GM19395 (cell line): ENCODE data around the gene MOB3C.
"Not testable (repeated sequence)": the region's sequence is repeated elsewhere in the genome, so short reads cannot be mapped to it uniquely, and the experiment has no call there.

Source experiments
- ATAC-seq: cut with Tn5 transposase; IDR thresholded peaks from one replicate; pipeline ENCODE4 v1.9.1; 2021; ENCODE audit warnings: mild to moderate bottlenecking, moderate library complexity; ENCODE audit not compliant: unreplicated experiment

MOB3C gene

DNA sequence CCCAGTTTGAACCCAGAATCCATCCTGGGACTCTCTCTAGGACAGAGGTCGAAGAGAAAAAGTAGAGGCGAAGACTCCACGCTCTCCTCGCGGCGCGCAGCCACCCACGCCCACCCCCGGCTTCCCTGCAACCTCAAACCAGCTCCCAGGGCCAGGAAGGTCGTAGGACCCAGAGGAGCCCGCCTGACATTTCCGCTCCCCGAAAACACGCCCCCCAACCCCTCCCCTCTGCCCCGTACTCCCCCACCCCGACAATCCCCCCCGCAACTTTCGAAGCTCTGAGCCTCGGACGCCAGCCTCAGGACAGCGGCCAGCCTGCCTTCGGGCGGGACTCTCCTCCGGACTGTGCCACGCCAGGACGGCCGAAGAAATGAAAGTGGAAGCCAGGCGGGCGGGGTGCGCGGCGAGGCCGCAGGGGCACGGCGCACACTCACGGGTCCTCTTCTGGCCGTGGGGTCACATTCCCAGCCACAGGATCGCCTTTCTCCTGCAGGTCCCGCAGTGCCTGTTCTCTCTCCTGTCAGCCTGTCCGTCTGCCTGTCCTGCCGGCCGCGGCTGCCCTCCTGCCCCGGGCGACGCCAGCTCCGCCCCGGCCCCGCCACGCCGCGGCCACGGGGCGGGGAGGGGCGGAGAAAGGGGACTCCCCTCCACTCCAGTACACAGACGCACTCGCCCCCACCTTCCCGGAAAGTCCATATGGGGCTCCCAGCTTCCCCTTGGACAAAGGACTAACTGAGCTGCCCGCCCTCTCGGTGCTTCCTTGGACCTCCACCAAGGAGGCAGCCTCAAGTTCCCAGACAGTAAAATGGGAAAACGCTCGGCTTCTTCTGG, at the start of gene MOB3C:
TSS of gene MOB3C (minus strand) at position 535 of the 831 bp plus-strand sequence. CDS start 3,490 bp downstream, outside the sequence.
- ATAC-seq, result peak; percentile 59

DNA sequence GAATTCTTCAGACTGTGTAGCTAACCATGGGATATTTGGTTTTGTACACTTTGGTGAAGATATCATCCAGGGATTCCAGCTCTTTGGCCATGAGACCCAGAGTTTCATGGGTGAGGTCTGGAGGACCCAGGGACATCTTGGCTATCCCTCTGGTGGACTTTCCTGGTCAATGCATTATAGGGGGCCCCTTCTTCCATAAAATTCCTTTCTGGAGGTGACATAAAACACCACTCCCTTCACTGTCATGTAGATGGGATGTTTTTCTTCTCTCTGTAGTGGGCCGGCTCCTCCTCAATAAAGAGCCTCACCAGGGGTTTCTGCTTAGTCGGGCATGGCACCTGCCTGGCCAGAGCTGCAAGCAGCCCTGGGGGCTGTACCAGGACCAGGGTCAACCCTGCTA, 49.4 kb upstream of the MOB3C start:
- ATAC-seq, result no peak

DNA sequence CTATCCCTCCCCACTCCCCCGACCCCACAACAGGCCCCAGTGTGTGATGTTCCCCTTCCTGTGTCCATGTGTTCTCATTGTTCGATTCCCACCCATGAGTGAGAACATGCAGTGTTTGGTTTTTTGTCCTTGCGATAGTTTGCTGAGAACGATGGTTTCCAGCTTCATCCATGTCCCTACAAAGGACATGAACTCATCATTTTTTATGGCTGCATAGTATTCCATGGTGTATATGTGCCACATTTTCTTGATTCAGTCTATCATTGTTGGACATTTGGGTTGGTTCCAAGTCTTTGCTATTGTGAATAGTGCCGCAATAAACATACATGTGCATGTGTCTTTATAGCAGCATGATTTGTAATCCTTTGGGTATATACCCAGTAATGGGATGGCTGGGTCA, 46.3 kb upstream of the MOB3C start:
- ATAC-seq, result not testable (repeated sequence)

DNA sequence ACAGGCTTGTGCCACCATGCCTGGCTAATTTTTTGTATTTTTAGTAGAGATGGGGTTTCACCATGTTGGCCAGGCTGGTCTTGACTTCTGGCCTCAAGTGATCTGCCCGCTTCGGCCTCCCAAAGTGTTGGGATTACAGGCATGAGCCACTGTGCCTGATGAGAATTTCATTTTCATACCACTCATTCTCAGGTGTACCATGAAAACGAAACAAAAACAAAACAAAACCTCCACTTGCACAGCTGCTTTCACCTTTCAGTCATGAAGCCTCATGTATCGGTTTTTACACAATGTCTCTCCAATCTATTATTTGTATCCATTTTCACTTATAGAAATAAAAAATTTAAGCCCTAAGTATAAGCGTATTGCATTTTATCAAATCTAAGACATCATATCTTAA, 43.5 kb upstream of the MOB3C start:
- peak; percentile 92 for ATAC-seq

DNA sequence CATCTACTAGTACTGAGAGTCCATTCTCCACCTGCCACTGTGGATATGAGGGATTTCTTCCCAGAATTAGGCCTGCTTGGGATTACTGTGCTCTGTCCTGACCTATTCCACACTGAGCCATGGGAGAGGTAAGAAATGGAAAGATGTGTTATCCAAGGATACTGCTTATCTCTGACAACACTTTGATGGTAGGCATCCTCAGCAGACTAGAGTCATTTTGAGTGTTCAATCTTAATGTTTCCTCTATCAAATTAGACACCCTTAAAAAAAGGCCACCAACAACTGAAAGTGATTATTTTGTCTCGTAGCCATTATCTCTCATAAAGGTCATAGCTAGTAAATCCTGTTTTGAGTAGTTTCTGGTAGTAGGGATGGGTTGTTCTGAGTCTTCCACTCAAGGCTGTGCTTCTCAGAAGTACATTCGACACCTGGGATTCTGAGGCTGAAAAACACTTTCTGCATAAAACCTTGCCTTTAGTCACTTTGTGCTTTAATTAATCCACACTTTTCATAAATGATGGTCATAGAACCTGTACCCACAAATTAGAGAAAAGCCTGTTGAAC, 42.8 kb upstream of the MOB3C start:
- ATAC-seq, result no peak

DNA sequence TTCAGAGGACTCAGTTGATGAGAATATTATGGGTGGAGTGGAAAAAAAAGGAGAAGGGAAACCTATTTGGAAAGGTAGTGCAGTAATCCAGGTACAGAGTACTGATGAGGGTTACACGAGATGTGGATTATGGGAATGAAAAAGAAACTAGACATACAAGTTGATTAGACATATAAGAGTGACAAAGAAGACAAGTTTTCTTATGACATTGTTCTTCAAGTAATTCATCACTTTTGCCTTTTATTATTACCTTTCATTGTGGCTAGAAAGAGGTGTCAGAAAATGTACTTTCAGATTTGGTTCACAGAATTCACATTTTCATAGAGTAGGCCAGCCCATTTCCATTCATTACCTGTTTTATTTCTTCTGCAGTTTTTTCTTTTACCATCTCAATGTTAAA, 41.2 kb upstream of the MOB3C start:
- no peak for ATAC-seq

DNA sequence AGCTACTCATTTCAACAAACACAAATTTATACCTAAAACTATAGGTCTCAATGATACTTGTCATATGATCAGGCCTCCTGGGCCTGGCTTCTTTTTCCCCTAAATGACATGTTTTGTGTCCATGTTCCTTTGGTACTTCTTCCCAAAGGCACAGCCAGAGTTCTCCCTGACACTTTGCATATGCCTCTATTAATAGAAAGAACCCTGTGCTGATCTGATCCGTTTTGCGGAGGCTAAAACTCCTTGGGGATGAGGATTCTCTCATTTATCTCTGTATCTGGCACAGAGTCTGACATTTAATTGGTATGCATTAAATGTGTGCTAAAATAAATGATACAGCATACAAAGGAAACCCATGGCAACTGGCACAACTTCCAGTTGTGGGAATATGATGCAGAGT, 40.0 kb upstream of the MOB3C start:
- ATAC-seq, result no peak

DNA sequence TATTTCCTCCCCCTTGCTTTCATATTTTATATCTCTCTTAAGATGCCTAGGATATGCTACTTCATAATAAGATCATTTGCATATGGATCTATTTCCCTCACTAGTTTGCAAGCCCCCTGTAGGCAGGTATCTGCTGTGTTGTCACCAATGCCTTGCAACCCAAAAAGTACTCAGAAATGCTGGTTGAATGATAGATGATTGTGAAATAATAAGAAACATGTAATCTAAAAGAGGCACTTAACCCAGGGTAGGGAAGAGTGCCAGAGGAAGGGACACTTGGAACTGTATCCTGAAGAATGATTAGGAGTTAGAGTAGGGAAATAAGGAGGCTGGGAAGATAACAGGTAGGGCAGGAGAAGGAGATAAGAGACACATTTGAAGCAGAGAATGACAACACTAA, 39.2 kb upstream of the MOB3C start:
- ATAC-seq, result no peak

DNA sequence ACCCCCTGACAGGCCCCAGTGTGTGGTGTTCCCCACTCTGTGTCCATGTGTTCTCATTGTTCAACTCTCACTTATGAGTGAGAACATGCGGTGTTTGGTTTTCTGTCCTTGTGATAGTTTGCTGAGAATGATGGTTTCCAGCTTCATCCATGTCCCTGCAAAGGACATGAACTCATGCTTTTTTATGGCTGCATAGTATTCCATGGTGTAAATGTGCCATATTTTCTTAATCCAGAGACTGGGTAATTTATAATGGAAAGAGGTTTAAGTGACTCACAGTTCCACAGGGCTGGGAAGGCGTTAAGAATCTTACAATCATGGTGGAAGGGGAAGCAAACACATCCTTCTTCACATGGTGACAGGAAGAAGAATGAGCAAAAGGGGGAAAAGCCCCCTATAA, 38.1 kb upstream of the MOB3C start:
- ATAC-seq, result not testable (repeated sequence)

DNA sequence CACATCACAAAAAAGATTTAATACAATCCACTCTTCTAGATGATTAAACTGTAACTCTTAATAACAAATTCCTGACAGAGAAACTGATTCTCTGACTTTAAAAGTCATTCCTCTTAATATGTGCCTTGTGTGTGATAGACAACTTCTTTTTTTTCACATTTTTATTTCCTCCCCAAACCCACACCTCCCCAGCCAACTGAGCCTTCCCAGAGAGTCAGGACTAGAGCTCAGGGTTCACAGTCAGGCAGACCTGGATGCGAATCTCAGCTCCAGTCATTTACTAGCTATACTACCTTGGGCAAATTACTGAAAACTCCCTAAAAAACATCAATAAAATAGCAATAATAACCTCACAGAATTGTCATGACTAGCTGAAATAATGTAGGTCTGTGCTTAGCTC, 37.4 kb upstream of the MOB3C start:
- no peak for ATAC-seq

DNA sequence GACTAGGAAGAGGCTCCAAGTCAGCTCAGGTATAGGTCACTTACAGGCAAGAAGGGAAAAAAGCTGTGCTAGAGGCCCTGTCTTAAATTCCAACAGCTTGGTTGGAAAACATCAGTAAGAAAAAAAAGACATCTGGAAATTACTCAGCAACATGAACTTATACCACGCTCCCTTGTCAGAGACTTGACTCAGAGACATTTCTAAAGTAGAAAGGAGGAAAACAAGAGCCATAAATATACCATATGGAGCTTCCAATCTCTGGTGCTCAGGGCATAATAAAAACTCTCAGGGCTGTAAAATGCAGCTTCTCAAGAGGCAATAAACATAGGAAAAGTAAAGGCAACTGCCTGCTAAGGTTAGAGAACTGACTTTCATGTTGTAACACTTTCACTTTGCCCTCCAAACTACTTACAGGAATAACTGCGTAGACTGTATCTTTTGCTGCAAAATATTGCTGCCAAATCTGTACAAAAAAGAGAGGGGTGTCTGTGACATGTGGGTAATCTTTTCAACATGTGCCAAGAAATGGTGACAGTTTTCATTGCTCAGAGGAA, 36.9 kb upstream of the MOB3C start:
- ATAC-seq, result no peak

DNA sequence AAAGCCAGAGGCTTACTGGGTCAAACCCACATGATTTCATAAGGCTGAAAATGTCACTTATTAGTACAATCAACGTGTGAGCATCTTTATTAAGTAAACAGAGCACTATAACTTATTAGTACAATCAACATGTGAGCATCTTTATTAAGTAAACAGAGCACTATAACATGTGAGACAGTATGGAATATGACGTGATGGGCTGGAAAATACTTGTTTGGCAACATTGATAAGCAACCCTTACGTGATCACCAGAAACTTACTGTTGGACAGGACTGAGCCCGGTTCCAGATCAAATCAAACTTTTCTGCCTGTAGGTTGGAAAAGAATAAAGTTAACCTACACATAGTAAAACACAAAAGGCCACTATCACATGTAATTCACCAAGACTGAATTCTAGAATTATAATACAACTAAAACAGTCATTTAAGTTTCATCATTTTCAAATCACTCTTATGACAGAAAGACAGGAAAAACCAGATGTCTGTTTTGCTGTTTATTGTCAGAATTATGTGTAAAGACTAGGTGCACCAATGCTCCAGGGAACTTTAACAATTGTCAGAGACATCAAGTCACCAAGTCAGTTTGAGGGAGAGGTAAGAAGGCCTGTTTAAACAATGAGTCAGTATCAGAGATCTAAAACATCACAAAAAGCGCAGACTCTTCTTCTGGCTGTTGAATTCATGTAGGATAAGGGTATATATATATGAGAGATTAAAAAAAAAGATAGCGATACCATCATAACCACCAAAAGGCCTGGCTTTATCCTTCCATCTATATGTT, 35.9 kb upstream of the MOB3C start:
- no peak for ATAC-seq

DNA sequence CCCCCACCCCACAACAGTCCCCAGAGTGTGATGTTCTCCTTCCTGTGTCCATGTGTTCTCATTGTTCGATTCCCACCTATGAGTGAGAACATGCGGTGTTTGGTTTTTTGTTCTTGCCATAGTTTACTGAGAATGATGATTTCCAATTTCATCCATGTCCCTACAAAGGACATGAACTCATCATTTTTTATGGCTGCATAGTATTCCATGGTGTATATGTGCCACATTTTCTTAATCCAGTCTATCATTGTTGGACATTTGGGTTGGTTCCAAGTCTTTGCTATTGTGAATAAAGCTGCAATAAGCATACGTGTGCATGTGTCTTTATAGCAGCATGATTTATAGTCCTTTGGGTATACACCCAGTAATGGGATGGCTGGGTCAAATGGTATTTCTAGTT, 34.5 kb upstream of the MOB3C start:
- not testable (repeated sequence) for ATAC-seq

DNA sequence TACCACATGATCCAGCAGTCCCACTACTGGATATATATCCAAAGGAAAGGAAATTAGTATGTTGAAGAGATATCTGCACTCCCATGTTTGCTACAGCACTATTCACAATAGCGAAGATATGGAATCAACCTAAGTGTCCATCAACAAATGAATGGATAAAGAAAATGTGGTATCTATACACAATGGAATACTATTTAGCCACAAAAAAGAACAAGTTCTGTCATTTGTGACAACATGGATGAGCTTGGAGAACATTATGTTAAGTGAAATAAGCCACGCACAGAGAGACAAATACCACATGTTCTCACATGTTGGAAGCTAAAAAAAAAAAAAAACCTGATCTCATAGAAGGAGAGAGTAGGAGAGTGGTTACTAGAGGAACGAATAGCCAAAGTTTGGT, 33.9 kb upstream of the MOB3C start:
- ATAC-seq, result no peak

DNA sequence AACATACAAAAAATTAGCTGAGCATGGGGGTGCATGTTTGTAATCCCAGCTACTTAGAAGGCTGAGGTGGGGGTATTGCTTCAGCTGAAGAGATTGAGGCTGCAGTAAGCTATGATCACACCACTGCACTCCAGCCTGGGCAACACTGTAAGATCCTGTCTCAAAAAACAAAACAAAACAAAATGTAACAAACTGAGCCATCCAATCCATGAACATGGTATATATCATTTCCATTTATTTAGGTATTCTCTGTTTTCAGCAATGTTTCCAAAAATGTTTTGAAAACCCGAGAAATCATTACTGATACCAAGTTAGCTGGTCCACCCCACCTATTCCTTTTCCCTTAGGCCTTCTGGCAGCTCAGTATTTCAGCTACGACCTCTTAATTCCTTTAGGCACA, 33.2 kb upstream of the MOB3C start:
- no peak for ATAC-seq

DNA sequence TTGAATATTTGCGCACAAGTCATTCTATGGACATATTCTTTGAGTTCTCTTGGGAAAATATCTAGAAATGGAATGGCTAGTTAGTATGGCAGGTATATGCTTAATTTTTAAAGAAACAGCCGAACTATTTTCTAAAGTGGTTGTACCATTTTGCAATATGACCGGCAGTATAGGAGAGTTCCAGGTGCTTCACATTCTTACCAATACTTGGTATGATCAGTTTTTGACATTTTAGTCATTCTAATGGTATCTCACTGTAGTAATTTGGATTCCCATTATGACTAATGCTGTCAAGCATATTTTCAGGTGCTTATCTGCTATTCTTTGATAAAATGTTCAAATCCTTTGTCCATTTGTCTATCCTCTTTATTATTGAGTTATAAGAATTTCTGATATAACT, 31.0 kb upstream of the MOB3C start:
- no peak for ATAC-seq

DNA sequence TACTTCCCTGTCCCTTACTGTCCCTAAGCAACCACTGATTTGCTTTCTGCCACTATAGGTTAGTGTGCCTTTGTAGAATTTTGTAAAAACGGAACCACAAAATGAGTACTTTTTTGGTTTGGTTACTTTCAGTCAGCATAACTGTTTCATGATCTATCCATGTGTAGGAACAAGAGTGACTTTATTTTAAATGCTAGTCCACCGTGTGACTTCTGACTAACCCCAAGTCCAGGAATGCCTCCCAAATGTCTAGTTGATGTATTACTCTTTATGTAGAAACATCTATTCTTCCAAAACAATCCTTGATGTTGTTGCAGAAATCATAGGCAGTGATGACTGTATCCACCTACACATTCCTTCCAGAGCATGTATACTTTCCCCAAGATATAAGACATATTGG, 30.2 kb upstream of the MOB3C start:
- no peak for ATAC-seq

DNA sequence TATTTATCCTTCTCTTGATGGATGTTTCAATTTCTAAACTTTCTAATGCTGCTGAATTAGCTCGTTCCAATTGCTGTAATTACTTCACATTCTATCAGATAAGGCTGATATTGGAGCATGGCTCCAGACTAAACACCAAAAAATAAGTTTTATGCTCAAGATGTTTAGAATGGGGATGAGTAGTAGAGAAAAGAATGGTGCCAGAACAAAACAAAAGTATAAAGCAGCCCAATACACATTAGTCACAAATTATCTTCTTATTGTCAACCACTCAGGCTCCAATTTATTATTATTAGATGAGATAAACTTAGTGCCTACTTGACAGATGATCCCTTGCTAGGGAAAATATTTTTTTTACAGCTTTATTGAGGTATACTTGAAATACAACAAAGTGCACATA, 29.7 kb upstream of the MOB3C start:
- no peak for ATAC-seq

DNA sequence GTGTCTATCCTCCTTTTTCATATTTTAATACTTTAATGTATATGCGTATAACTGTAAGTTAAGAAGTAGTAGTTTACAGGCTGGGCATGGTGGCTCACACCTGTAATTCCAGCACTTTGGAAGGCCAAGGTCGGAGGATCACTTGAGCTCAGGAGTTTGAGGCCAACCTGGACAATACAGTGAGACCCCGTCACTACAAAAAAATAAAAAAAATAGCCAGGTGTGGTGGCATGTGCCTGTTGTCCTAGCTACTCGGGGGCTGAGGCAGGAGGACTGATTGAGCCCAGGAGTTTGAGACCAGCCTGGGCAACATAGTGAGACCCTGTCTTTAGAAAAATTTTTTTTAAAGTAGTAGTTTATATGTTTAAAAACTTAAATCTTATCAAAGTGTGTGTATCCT, 29.2 kb upstream of the MOB3C start:
- ATAC-seq, result no peak

DNA sequence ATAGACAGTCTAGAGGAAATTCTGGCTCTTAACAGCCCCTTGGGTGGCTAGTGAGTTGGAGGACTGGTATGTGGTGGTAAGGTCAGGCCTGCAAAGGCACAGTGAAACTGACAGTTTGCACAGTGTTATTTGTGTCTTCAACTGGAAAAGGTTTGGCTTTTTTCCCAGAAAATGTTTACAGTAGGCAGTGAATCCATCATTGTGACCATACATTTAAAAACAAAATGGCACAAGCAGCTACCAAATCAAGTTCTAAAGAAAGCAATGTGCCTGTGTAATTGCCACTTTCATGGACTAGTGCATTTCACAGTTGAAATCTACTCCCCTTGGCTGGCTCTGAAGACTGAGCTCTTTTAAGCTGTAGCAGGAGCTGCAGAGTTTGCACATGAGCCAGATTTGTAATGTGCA, 26.8 kb upstream of the MOB3C start:
- ATAC-seq, result no peak

DNA sequence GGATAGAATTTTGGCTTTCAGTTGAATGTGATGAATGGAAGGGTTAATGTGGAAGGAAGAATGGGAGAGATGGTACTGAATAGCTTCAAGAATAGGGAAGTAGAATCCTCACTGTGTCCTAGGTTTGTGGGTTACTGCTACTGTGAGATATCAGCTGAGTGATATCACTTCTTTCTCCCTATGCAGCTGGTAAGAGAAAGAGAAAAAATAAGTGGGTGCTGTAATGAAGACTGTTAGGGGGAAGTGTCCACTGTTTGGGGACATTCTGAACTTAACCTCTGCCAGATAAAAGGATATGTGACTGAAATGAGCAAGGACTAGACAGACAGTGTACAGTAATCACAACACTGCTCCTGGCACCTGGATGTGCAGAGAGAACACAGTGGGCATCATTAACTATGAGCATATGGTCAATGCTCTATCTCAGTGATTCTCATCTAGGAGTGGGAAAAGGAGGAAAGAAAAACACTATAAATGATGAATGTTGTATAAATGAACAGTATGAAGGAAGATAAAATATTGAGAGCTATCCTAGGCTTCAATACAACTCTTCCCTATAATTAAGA, 25.6 kb upstream of the MOB3C start:
- no peak for ATAC-seq
